ENCODE data around the gene EEIG1.

EEIG1 gene

DNA sequence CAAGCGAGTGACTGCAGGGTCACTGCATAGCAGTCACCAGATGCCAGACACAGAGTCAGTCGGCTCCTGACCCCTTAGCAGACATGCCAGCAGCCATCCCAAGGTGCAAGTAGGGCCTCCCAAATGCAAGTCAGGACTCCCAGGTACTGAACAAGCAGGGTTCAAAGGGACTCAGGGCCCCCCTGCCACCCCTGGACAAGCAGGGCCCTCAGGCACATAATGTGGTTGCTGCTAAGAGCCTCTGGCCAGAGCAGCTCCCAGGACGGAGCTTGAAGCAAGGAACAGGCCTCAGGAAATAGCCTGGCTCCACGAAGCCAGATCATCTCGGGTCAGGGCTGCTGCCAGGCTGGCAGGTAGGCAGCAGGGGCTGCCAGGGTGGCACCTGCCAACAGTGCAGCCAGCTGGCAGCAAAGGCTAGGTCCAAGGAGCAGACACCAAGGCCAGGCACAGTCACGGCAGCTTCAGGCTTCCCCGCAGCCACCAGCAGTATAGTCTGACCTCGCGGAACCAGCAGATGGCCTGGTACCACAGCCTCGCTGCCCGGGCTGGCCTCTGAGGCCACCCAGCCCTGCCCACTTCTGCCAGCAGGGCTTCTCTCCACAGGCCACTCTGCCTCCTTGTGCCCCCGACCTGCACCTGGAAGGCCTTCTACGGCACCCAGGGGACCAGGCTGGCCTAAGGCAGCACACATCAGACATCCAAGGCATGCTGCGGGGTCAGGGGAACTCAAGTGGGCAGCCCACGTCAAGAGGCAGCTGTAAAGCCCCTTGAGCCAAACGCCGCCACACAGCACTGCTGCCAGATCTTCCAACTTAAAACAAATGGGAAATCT, 7.4 kb downstream of the EEIG1 start:
- no peak for DNase-seq

DNA sequence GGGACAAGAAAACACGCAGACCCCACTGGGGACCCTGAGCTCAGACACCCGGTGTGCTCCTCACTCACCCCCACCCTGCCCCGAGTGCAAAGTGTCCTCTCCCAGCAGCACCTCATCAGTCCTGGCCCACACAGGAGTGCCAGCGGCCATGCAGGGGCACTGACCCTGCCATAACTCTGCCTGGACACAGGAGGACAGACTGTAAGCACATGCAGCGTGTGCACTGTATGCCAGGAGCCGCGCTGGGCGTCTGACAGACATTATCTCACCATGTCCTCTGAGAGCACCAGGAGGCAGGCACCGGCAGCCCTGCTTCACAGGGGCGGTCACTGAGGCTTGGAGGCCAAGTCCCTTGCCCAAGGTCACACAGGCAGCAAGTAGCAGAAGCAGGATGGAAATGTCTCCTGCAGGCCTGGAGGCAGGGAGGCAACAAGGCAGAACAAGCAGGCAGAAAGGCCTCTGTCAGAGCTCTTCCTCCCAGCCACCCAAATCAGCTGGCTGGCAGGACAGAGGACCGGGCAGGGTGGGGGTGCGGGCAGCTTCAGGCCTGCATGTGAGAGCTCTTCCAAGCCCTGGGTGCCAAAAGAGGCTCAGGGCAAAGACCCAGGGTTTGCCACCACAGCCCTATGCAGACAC, 8.4 kb downstream of the EEIG1 start:
- no peak for DNase-seq

DNA sequence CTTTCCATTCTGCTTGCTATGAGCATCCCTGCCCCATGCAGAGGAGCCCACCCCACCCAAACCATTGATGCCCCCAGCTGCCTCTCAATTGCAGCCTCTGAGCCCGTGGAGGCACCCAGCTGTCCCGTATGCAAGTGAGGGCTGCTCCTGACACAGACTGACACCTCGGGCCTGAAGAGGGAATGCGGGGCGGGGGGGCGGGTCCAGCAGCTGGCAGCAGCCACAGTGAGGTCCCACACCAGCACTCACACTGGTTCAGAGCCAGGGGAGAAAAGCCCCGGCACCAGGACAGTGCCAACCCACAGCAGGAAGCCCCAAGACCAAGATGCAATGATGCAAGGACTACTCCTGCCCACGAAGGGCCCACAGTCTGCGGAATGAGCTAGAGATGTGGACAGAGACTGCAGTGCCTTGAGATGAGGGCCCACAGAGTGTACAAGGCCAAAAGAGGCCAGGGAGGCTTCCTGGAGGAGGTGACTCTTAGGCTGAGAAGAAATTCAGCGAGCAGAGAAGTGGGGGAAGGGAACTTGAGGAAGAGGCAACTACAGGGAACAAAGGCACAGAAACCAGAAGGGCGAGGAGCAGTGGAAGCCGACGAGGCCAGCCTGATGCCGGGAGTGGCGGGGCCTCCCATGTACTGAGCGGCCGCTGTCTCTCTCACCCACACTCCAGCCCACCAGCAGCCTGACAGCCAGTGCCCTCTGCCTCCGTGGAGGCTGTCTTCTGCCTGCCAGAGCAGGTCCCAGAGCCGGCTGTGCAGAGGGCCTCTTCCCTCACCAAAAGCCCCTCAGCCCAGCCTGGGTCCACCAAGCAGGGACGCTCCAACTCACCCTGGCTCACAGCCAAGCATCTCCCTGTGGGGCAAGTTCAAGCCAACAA, 9.2 kb downstream of the EEIG1 start:
- DNase-seq: no peak

GRCh38 chr9:127970401-127971313, 10.1 kb downstream of the EEIG1 start:
- peak; percentile 49 for DNase-seq

DNA sequence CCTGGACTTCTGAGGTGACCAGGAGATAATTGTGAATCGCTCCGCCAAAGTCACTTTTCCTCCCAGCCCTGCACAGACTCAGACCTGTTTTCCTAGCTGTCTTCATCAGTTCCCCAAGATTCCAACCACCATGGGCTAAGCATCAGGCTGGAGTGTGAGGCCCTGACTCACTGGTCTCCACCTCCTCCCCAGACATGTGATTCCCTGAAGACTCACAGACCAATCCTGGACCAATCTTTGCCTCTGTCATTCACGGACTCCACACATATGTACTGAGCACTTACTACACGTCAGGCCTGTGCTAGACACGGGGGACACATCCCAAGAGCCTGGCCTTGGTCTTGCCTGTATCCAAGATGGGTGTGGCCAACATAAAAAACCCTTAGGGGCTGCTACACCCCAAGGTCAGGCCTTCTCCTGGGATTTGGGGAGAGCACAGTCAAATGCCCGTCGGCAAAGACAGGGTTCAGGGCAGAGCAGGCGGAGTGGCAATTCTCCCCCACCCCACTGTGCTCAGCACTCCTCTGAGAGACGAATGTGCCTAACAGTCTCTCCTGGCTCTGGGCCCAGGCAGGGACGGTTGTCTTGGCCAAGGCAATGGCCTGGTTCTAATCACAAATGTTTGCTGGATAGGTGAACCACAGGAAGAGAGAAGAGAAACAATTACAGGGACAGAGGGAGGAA, 11.9 kb downstream of the EEIG1 start:
- DNase-seq: no peak

DNA sequence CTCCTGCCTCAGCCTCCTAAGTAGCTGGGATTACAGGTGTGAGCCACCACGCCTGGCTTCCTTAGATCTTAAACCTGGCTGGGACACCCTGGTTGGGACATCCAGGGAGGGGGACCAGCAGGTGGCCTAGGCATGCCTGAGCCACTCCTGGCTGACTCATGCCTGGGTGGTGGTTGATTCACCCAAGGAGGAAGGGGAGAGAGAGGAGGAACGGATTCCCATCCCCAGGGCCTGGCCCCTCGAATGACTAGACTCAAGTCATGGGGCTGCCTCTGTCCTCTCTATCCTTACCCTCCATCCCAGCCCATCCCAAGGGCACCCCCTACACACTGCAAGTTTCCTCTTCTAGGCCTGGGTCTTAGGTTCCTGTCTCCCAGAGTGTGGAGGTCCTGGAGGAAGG, 12.7 kb downstream of the EEIG1 start:
- no peak for DNase-seq

DNA sequence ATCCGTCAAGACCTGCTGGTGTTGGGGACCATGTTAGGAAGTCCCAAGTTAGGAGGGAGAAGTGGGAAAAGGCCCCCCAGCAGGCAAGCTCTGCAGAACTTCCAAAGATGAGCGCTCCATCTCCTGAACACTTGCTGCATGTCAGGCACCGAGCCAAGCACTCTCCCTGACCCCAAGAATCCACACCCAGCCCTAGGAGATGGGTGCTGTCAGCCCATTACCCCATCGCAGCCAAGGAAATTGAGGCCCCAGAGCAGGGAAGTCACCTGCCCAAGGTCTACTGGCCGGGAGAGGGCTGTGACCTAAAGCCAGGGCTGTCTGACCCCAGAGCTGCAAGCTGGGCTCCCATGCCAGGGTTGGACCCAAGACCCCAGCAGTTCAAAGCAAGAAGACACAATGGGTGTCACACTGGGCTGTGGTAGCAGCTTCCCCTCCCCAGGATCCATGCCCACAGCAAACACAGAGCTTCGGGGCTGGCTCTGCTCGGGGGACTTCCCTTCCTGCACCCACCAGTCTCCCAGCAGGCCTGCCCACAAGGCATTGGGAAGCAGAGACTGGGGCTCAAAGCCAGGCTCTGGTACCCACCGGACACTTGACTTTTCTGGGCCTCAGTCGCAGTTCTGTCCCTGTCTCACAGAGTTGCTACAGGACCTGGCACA, 13.5 kb downstream of the EEIG1 start:
- no peak for DNase-seq

DNA sequence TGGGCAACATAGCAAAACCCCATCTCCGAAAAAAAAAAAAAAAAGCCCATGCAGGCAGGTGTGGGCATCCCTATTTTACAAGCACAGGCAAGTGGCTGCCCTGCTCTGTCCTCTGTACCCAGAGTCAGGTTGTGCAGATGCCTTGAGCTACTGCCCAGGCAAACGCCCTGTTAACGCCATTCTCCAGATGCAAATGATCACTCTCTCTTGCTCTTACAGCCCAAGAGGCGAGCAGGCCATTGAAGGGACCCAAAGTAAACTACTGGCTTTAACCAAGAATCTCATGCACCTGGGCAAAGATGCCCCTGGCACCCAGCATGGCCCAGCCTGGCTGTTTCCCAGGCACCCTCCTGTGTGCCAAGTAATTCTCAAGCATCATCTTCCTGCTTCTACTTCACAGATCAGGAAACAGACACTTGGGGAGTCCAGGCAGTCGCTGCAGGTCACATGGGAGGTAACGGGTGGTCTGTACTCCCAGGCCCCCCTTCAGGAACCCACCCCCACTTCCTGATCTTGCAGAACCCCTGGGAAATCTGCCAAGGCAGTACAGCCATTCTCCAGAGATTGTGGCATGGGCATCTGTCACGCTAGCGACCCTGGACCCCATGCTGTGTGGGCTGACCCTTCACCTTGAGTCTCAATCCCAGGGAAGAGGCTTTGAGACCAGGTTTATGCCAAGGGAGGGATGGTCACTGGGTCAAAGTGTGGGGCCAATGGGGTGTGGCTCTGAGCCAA, 14.2 kb downstream of the EEIG1 start:
- no peak for DNase-seq

DNA sequence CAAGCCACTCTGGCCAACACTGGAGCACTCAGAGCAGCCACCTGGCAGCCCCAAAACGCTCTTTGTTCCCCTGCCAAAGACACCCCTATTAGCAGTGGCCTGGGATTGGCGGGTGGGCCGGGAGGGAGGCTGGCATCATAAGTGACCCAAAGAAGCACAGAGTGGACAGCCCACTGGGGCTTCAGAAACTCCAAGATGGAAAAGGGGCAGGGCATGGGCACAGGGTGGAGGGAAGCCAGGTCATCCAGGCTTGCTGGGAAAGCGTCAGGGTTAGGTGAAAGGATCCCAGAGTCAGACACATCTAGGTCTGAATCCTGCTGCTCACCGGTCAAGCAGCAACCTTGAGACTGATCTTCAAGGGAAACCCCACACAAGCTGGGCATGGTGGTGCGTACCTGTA, 14.8 kb downstream of the EEIG1 start:
- no peak for DNase-seq

DNA sequence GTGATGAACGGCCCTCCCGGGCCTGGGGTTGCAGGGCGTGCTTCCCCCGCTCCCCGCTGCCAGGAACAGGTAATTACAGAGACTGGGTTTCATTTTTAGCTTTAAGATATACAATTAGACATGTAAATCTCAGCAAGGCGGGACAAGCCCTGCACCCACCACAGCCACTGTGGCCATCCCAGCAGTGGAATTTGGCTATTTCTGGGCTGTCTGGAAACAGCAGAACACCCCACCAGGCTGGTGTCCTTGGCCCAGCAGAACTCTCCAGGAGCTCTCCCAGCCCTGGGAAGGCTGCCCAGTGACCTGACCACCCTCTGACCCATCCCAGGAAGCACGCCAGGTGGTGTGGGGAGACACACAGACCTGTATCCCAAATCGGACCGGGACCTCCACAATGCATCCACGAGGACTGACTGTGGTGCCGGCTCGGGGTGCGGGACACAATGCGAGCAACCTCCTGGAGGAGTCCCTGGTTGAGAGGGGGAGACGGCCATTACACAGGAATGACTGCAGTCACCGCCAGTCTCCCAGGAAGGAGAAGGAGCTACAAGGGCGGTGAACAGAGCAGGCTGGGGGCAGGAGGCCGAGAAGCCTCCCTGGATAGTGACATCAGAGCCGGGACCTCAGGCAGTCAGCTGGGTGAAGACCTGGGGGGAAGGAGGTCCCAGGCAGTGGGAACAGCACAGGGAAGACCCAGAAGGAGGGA, 17.3 kb downstream of the EEIG1 start:
- DNase-seq: no peak

DNA sequence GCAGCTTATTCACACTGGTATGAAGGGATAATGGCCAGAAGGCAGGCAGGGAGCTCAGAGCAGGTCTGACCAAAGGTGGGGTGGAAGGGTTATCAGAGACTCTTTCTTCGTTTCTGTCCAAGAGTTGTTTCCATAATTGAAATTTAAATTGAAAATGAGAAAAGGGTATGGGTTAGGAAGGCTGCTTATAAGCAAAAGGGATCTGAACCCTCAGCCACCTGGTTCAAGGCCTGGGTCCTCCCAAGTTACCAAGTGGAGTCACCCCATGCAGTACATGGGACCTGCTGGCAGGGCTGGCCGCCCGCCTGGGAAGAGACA, 17.8 kb downstream of the EEIG1 start:
- DNase-seq: no peak

DNA sequence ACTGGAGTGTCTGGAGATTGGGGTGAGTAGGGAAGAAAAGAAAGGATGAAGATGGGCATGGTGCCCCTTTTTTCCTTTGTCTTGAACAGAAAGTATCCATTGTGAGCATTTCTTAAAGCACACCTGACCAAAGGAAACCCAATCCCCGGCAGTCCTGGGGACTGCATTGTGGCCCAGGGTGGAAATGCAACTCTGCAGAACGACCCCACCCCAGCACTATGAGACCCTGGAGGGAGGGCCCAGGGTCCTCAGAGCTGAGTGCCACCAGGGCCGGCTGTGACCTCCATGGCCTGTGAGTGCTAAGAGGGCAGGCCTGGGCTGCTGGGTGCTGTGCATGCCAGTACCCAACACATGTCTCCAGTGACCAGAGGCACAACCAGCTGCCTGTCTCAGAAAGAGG, 18.5 kb downstream of the EEIG1 start:
- no peak for DNase-seq

GRCh38 chr9:127961613-127962155, 19.1 kb downstream of the EEIG1 start:
- DNase-seq: no peak

GRCh38 chr9:127961155-127961490, 19.7 kb downstream of the EEIG1 start:
- DNase-seq: no peak

- no peak for DNase-seq
These were observed 20.2 kb downstream of the EEIG1 start for GRCh38 chr9:127960410-127961154.

- no peak for DNase-seq
These were observed 20.9 kb downstream of the EEIG1 start for GRCh38 chr9:127959841-127960409.

GRCh38 chr9:127959398-127959797, 21.4 kb downstream of the EEIG1 start:
- no peak for DNase-seq

- DNase-seq: no peak
These were observed 22.1 kb downstream of the EEIG1 start for GRCh38 chr9:127958728-127959127.
